Islet of Langerhans (tissue), 1 donor: Measurements from ENCODE around the gene F2RL3.
"Not testable (repeated sequence)": the region's sequence is repeated elsewhere in the genome, so short reads cannot be mapped to it uniquely, and the experiment has no call there.

ENCODE experiments used
- FAIRE-seq: peaks from one replicate; lab custom pipeline; 2011; peaks lifted over from hg19 to GRCh38; lab: Jason Lieb, UNC

F2RL3 gene

GRCh38 chr19:16888629-16889365 lies at the start of gene F2RL3:
Gene F2RL3, plus strand, starts transcription at chr19:16888999. Its CDS starts 191 bp downstream, at chr19:16889190.
- no peak for FAIRE-seq

DNA sequence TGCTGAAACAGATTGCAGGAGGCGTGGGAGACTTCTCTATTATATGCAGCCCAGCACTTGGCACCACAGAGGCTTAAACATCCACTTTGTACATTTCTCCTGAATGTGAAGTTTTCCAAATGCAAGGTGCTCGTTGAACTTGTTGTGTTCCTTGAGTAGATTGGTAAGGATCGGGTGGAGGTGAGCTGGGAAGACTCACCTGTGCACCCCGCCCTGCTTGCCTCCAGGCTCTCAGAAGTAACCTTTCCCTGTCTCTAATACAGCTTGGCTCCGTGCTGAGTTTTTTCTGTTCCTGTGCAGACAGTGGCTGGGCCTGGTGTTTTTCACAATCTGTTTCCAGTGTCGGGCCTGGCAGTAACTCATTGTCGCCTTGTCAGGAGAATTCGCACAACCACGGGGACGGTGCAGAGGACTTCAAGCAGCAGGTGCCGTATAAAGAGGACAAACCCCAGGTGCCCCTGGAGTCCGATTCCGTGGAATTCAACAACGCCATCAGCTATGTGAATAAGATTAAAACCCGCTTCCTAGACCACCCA lies 47.3 kb upstream of the F2RL3 start:
- no peak for FAIRE-seq

- FAIRE-seq, result no peak
Measured at GRCh38 chr19:16846901-16847300, 41.9 kb upstream of the F2RL3 start.

GRCh38 chr19:16847430-16847829 lies 41.4 kb upstream of the F2RL3 start:
- no peak for FAIRE-seq

DNA sequence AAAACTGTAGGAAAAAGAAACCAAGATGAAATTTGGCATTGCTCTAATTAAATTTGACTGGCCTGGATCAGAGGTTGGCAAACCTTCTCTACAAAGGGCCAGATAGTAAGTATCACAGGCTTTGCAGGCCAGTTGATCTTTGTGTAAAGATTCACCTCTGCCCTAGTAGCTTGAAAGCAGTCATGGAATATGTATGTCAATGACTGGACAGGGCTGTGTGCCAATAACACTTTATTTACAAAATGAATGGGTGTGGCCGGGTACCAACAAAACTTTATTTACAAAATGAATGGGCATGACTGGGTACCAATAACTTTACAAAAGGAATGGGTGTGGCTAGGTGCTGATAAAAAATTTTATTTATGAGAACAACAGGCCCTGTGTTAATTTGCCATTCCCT lies 39.6 kb upstream of the F2RL3 start:
- FAIRE-seq, result no peak

- FAIRE-seq, result no peak
Measured at GRCh38 chr19:16850133-16850532, 38.7 kb upstream of the F2RL3 start.

DNA sequence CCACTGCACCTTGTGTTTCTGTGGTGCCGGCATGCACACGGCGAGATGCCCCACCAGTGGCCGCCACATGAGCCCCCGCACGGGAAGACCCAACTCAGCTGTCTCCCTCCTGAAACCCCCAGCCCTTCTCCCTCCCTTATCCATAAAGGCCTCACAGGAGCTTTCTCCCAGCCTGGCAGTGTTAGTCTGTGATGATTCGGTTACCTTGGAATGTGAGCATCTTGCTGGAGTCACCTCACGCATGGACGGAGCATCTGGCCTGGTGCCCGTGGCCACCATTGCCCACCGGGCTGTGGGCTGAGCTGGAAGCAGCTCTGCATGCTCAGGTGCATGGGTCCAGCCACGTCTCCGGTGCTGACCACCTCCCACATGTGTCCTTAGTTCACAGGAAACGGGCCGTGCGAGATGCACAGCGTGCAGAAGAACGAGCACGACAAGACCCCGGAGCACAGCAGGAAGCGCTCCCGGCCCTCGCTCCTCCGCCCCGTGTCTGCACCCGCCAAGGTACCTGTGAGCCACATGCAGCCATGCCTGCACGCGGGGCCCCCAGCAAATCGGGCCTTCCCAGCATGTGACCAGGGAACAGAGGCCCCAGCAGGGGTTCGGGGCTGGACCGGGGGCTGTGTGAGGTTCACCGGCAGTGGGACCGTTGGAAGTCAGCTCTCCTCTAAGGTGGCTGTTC lies 37.6 kb upstream of the F2RL3 start:
- FAIRE-seq, result no peak

- no peak for FAIRE-seq
Measured at GRCh38 chr19:16853066-16853465, 35.7 kb upstream of the F2RL3 start.

GRCh38 chr19:16856091-16856490 lies 32.7 kb upstream of the F2RL3 start:
- no peak for FAIRE-seq

- no peak for FAIRE-seq
Measured at GRCh38 chr19:16859626-16860025, 29.2 kb upstream of the F2RL3 start.

GRCh38 chr19:16860118-16860517 lies 28.7 kb upstream of the F2RL3 start:
- FAIRE-seq, result no peak

DNA sequence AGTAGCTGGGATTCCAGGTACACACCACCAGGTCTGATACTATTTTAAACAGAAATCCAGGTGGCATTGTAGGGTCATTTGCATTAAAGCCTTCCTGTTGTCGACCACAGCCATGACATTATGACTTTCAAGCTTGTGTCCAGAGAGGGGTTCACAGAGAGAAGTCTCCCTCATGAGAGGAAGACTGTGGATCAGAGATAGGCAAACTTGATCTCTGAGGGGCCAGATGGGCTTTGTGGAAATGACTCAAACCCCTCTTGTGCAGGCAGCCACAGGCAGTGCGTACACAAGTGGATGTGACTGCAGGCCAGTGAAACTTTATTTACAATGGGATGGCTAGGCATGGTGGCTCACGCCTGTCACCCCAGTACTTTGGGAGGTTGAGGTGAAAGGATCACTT lies 27.8 kb upstream of the F2RL3 start:
- FAIRE-seq, result no peak

GRCh38 chr19:16861834-16862233 lies 27.0 kb upstream of the F2RL3 start:
- no peak for FAIRE-seq

DNA sequence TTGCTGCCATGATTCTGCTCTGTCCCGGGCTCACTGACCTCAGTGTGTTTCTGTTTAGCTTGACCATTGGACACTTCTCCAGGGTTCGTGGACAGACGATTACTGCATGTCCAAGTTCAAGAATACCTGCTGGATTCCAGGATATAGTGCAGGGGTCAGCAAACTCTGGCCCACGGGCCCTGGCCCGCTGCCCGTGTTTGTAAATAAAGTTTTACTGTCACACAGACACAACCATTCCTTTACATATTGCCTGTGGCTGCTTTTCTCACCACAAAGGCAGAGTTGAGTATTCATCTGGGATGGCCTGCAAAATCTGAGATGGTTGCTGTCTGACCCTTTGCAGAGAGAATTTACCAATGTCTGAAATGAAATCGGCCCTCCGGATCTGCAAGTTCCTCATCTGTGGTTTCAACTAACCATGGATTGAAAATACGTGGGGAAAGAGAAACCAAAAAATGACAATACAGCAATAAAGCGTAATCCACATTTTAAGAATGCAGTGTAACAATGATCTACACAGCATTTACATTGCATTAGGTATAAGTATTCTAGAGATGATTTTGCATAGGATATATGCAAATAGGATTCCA lies 25.9 kb upstream of the F2RL3 start:
- no peak for FAIRE-seq

GRCh38 chr19:16867211-16867610 lies 21.6 kb upstream of the F2RL3 start:
- FAIRE-seq, result no peak

GRCh38 chr19:16868423-16869130 lies 20.2 kb upstream of the F2RL3 start:
- FAIRE-seq, result no peak

DNA sequence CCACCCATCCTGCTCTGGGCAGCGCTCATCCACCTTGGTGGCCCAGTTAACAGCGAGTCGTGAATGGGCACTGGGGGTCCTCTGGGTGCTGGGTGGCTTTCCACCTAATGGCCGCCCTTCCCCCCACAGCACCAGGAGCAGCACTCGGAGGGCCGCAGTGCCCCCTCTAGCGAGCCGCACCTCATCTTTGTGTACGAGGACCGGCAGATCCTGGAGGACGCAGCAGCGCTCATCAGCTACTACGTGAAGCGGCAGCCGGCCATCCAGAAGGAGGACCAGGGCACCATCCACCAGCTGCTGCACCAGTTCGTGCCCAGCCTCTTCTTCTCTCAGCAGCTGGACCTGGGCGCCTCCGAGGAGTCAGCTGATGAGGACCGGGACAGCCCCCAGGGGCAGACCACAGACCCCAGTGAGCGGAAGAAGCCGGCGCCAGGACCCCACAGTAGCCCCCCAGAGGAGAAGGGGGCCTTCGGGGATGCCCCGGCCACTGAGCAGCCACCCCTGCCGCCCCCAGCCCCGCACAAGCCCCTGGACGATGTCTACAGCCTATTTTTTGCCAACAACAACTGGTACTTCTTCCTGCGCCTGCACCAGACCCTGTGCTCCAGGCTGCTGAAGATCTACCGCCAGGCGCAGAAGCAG lies 19.3 kb upstream of the F2RL3 start:
- no peak for FAIRE-seq

DNA sequence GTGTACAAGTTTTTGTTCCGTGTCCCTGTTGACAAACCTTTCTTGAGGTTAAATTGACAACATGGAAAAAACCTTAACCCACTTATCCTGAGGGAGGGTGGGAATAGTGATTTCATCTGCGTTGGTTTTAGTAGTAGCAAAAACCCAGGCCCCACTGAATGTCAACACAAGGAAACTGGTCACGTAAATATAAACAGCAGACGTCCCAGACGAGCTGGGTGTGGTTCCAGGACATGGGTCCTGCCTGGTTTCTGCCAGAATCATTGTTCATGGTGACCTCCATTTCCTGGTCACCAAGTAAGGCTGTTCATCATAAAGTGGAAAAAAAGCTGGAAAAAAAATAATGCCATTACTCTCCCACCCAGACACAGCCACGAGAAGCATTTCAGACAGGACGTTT lies 16.9 kb upstream of the F2RL3 start:
- FAIRE-seq, result no peak

- no peak for FAIRE-seq
Measured at GRCh38 chr19:16872728-16873127, 16.1 kb upstream of the F2RL3 start.

DNA sequence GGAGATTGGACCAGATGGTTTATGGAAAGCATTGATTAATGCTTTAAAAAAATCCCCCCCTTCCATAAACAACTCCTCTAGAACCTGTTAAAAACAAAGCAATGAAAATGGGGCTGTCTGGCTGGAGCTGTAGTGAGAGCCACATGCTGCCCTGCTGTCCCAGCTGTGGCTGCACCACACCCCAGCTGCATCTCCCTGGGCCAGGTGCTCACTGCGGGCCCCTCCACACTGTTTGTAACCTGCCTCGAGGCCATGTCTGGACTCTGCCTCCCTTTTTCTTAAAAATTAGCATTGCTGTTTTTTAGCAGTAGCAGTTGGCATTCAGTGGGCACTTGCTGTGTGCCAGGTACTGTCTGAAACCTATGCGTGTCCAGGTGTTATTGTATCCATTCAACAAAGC lies 15.2 kb upstream of the F2RL3 start:
- FAIRE-seq, result no peak

DNA sequence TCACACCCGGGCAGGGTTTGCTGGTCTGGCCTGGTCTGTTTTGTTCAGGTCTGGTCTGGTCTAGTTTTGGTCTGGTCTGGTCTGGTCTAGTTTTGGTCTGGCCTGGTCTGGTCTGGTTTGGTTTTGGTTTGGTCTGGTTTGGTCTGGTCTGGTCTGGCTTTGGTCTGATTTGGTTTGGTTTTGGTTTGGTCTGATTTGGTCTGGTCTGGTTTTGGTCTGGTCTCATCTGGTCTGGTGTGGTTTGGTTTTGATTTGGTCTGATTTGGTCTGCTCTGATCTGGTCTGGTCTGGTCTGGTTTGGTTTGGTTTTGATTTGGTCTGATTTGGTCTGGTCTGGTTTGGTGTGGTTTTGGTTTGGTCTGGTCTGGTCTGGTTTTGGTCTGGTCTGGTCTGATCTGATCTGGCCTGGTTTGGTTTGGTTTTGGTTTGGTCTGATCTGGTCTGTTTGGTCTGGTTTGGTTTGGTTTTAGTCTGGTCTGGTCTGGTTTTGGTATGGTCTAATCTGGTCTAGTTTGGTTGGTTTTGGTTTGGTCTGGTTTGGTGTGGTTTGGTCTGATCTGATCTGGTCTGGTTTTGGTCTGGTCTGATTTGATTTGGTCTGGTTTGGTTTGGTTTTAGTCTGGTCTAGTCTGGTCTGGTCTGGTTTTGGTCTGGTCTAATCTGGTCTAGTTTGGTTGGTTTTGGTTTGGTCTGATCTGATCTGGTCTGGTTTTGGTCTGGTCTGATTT lies 14.4 kb upstream of the F2RL3 start:
- no peak for FAIRE-seq

DNA sequence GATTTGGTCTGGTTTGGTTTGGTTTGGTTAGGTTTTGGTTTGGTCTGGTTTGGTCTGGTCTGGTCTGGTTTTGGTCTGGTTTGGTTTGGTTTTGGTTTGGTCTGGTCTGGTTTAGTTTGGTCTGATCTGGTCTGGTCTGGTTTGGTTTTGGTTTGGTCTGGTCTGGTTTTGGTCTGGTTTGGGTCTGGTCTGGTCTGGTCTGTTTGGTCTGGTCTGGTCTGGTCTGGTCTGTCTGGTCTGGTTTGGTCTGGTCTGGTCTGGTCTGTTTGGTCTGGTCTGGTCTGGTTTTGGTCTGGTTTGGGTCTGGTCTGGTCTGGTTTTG lies 13.9 kb upstream of the F2RL3 start:
- not testable (repeated sequence) for FAIRE-seq
